ENCODE measurements around the gene ANKK1.

DNA sequence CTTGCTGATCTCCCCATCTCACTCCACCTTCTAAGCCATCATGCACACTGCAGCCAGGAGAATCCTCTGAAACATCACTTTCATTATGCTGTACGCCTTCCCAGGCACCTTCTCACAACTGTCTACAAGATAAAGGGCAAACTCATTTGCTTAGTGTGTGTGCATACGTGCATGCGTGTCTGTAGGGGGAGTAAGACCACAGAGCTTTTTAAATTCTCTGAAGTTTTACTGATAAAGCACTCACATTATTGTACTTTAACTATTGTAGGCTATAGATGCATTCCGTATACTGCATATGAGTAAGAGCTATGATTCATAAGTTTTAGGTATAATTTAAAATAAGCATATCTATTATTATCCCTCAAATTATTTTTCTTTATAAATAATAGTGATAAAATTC lies 15.3 kb upstream of the ANKK1 start:
- TF ChIP-seq REST (tag by site-specific recombination; IDR thresholded peaks at IDR 0.05) (no peak), CTCF (tag by site-specific recombination; IDR thresholded peaks at IDR 0.05) (no peak), ZNF629 (tag by site-specific recombination; IDR thresholded peaks at IDR 0.05) (no peak)

Measured in HEK293 (cell line).